ENCODE data around the gene CCNT1. TPM values are rescaled to one million over a fixed set of nuclear protein-coding genes. Genes with fewer than 3 reads are reported as not detected.

The CCNT1 gene
- total RNA-seq, 4 donors from 2014 or later, result 17.9 to 40.3 (median 23.1) TPM

- peaks cover 0 to 5% (median 0%) of the 10 kb centered on the region in 3 donors for H3K4me1 ChIP-seq
- ATAC-seq, result no peak
- no peaks in the 10 kb centered on the region for H3K36me3 ChIP-seq
- 49 to 63% methylated on average over 2 of the region's 2 CpGs for WGBS, 2 donors (ENCODE audit: low coverage in 1 of 2)
- H3K27ac ChIP-seq, result no peak overlapping the region
- no peaks in the 10 kb centered on the region for H3K27me3 ChIP-seq
- H3K4me3 ChIP-seq, result no peak overlapping the region
- no peak for TF ChIP-seq CTCF (IDR thresholded peaks at IDR 0.05)
- TF ChIP-seq POLR2A (IDR thresholded peaks at IDR 0.05), result no peak
- no peak for TF ChIP-seq EP300 (IDR thresholded peaks at IDR 0.05)
- no peak for TF ChIP-seq POLR2AphosphoS5 (IDR thresholded peaks at IDR 0.05)
- H3K9me3 ChIP-seq, result no peaks in the 10 kb centered on the region
Measured at GRCh38 chr12:48750769-48751356, 34.4 kb upstream of the CCNT1 start.

GRCh38 chr12:48750215-48750614 is 33.7 kb upstream of the CCNT1 start:
- H3K27ac ChIP-seq, result no peak overlapping the region
- ATAC-seq, result no peak
- H3K9me3 ChIP-seq, result no peaks in the 10 kb centered on the region
- H3K27me3 ChIP-seq, result no peaks in the 10 kb centered on the region
- peaks cover 0 to 5% (median 0%) of the 10 kb centered on the region in 3 donors for H3K4me1 ChIP-seq
- no peak overlapping the region for H3K4me3 ChIP-seq
- TF ChIP-seq CTCF (IDR thresholded peaks at IDR 0.05) (no peak), POLR2A (IDR thresholded peaks at IDR 0.05) (no peak), EP300 (IDR thresholded peaks at IDR 0.05) (no peak), POLR2AphosphoS5 (IDR thresholded peaks at IDR 0.05) (no peak)
- no peaks in the 10 kb centered on the region for H3K36me3 ChIP-seq
- 100% methylated on average over 1 of the region's 1 CpG; no CpG with 5 or more reads in 1 of the 2 donors for WGBS, 2 donors (ENCODE audit: low coverage in 1 of 2)

GRCh38 chr12:48744251-48745008 is 27.9 kb upstream of the CCNT1 start:
- 64 to 75% methylated on average over 2 to 6 of the region's 9 CpGs for WGBS, 2 donors (ENCODE audit: low coverage in 1 of 2)
- no peak for ATAC-seq
- TF ChIP-seq EP300 (IDR thresholded peaks at IDR 0.05) (no peak), POLR2A (IDR thresholded peaks at IDR 0.05) (no peak), CTCF (IDR thresholded peaks at IDR 0.05) (no peak), POLR2AphosphoS5 (IDR thresholded peaks at IDR 0.05) (no peak)
- peaks cover 30% of the 10 kb centered on the region for H3K27me3 ChIP-seq
- H3K9me3 ChIP-seq, result no peaks in the 10 kb centered on the region
- H3K27ac ChIP-seq, result no peak overlapping the region
- H3K36me3 ChIP-seq, result no peaks in the 10 kb centered on the region
- H3K4me3 ChIP-seq, result no peak overlapping the region
- H3K4me1 ChIP-seq, result no peaks in the 10 kb centered on the region

- Histone ChIP-seq H3K9me3 (no peaks in the 10 kb centered on the region), H3K27me3 (peaks cover 30% of the 10 kb centered on the region), H3K27ac (no peak overlapping the region), H3K4me3 (no peak overlapping the region), H3K4me1 (no peaks in the 10 kb centered on the region), H3K36me3 (no peaks in the 10 kb centered on the region)
- ATAC-seq, result no peak
- WGBS, 2 donors (ENCODE audit: low coverage in 1 of 2), result 19 to 45% methylated on average over 4 to 5 of the region's 5 CpGs
- no peak for TF ChIP-seq POLR2A (IDR thresholded peaks at IDR 0.05)
- no peak for TF ChIP-seq EP300 (IDR thresholded peaks at IDR 0.05)
- no peak for TF ChIP-seq POLR2AphosphoS5 (IDR thresholded peaks at IDR 0.05)
- TF ChIP-seq CTCF (IDR thresholded peaks at IDR 0.05), result no peak
Measured at GRCh38 chr12:48739618-48740269, 23.2 kb upstream of the CCNT1 start.

All from gastroesophageal sphincter (tissue), 4 donors.